HFFc6 (cell line): ENCODE measurements around the gene EBP. TPM values are rescaled to one million over a fixed set of nuclear protein-coding genes. Genes with fewer than 3 reads are reported as not detected.

Source experiments
- DNase-seq: peaks from one replicate; pipeline ENCODE4 v3.0.0-alpha.2; 2018
- H3K27ac Mint-ChIP-seq: 2 replicates; pipeline ENCODE4 v1.8.0; 2020; ENCODE audit warnings: mild to moderate bottlenecking, mixed read lengths
- H3K27me3 Mint-ChIP-seq: 2 replicates; pipeline ENCODE4 v1.8.0; 2021; ENCODE audit warnings: mild to moderate bottlenecking, moderate library complexity, mixed read lengths; ENCODE audit not compliant: insufficient read depth
- H3K36me3 Mint-ChIP-seq: 2 replicates; pipeline ENCODE4 v1.8.0; 2021; ENCODE audit warnings: low read depth, mixed read lengths
- H3K4me1 Mint-ChIP-seq: 2 replicates; pipeline ENCODE4 v1.8.0; 2020; ENCODE audit warnings: low read depth, mixed read lengths
- H3K4me3 Mint-ChIP-seq: 2 replicates; pipeline ENCODE4 v1.8.0; 2020; ENCODE audit warnings: mild to moderate bottlenecking, moderate library complexity, mixed read lengths
- H3K9me3 Mint-ChIP-seq: 2 replicates; pipeline ENCODE4 v1.8.0; 2020; ENCODE audit warnings: mild to moderate bottlenecking, mixed read lengths
- total RNA-seq, 6 experiments: library from RNA; stranded (reverse); fragmentation: NEBNext Ultra II Directional; extraction: Animal tissue kit (Norgen Biotek cat#: 25700); gene quantifications; 2 replicates in 1 of 6; 3 replicates in 5 of 6; pipeline ENCODE4 v1.2.3, GENCODE V29; 2021
- TF ChIP-seq, protein P1 (sequence below): fragments of 200-600 bp; sonication (generic); IDR thresholded peaks from 2 replicates; pipeline ENCODE4 v1.5.0; 2021; ENCODE audit warnings: antibody characterized with exemption, mild to moderate bottlenecking

The EBP gene
- total RNA-seq, 6 experiments from 2014 or later: 26.0 to 42.2 (median 39.1) TPM

DNA sequence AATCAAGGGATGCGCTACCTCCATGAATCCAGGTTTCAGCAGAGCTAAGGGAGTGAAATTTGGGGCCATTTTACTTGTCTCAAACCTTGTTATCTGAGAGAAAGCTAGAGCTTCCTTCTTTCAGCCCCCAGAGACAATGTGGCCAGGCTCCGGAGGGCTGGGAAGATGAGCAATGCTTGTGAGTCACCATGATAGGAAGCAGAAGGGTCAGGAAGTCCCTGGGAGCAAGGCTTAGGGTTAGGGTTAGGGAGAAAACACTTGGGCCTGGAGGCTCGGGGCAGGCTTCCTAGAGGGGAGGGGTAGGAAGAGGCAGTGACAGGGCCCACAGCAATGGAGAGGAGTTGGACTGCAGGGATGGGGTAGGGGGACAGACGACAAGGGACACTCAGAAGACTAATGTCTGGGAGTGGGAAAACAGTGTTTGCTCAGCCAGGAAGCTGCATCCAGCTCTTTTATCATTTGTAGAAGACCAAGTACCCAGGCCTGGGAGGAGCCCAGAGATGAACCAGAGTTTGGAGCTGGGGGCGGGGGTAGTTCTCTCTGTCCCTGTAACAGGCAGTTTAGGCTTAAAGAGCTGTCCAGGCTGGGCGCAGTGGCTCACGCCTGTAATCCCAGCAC lies 29.2 kb upstream of the EBP start:
- H3K9me3 Mint-ChIP-seq: no peaks in the 10 kb centered on the region
- H3K27me3 Mint-ChIP-seq: peaks cover 3% of the 10 kb centered on the region
- DNase-seq: peak; percentile 15
- peaks cover 42% of the 10 kb centered on the region for H3K4me1 Mint-ChIP-seq
- peak overlapping the region; percentile 90 for H3K27ac Mint-ChIP-seq
- TF ChIP-seq, protein P1, sequence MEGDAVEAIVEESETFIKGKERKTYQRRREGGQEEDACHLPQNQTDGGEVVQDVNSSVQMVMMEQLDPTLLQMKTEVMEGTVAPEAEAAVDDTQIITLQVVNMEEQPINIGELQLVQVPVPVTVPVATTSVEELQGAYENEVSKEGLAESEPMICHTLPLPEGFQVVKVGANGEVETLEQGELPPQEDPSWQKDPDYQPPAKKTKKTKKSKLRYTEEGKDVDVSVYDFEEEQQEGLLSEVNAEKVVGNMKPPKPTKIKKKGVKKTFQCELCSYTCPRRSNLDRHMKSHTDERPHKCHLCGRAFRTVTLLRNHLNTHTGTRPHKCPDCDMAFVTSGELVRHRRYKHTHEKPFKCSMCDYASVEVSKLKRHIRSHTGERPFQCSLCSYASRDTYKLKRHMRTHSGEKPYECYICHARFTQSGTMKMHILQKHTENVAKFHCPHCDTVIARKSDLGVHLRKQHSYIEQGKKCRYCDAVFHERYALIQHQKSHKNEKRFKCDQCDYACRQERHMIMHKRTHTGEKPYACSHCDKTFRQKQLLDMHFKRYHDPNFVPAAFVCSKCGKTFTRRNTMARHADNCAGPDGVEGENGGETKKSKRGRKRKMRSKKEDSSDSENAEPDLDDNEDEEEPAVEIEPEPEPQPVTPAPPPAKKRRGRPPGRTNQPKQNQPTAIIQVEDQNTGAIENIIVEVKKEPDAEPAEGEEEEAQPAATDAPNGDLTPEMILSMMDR: no peak
- H3K36me3 Mint-ChIP-seq: no peaks in the 10 kb centered on the region
- H3K4me3 Mint-ChIP-seq: no peak overlapping the region

DNA sequence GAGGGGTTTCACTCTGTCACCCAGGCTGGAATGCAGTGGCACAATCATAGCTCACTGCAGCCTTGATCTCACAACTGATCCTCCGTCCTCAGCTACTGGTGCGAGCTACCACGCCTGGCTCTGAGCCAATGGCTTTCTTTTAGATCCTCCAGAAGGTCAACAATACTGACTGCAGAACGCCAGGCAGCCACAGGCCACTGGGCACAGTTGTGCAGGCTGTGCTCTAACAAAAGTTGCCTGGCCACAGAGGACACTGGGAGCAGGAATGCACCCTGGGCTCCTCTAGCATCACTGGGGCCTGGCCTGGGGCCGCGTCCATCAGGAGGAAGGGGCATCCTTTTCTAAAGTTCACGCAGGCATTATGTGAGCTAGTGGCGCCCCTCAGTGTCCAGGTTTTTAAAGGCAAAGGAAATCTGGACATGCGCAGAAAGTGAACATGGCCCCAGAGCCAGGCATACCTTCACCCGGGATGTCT lies 27.7 kb upstream of the EBP start:
- H3K4me1 Mint-ChIP-seq: peaks cover 51% of the 10 kb centered on the region
- DNase-seq: peak; percentile 35
- H3K27ac Mint-ChIP-seq: no peak overlapping the region
- TF ChIP-seq, protein P1: peak; percentile 62
- H3K36me3 Mint-ChIP-seq: no peaks in the 10 kb centered on the region
- peaks cover 3% of the 10 kb centered on the region for H3K27me3 Mint-ChIP-seq
- no peak overlapping the region for H3K4me3 Mint-ChIP-seq
- H3K9me3 Mint-ChIP-seq: no peaks in the 10 kb centered on the region

DNA sequence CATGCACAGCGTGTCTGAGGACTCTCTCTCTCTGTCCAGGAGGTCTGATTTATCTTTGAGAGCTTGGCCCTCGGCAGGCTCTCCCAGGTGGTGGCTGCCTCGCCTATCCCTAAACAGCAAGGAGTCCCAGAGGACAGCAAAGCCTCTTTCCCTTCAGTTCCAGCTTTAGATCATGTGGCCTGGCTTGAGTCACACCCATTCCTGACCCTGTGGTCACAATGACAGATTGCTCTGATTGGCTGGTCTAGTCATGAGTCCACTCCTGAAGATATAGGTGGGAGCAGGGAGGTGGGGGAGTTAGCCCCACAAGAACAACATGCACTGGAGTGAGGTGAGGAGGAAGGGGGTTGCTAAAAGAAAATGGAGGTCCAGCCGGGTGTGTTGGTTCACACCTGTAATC lies 24.9 kb upstream of the EBP start:
- TF ChIP-seq, protein P1: no peak
- peak; percentile 18 for DNase-seq
- H3K4me1 Mint-ChIP-seq: peaks cover 42% of the 10 kb centered on the region

DNA sequence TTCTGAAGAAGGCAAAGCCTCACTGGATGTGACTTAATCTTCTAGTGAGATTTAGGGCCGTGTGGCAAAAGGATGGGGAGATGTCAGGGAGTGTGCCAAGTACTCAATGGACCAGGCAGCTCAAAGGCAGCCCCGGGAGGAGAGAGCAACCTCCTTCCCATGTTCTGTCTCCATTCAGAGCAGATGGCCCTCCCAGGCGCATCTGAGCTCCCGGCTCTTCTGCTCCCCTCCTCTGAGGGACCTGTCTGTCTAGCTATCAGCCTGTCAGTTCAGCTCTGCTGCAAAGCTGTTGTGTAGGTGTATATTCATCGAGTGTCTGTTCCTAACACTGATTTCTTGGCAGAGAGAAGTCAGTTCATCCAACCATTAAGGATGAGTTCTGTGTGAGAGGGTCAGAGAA lies 23.7 kb upstream of the EBP start:
- H3K27me3 Mint-ChIP-seq: peaks cover 1% of the 10 kb centered on the region; the same call in 1 of the 2 replicates
- no peaks in the 10 kb centered on the region for H3K9me3 Mint-ChIP-seq
- TF ChIP-seq, protein P1: no peak
- DNase-seq: no peak
- peaks cover 30% of the 10 kb centered on the region for H3K4me1 Mint-ChIP-seq
- H3K27ac Mint-ChIP-seq: peak overlapping the region; percentile 84
- no peak overlapping the region; the same call in 1 of the 2 replicates for H3K4me3 Mint-ChIP-seq
- H3K36me3 Mint-ChIP-seq: no peaks in the 10 kb centered on the region

More for the DNA sequence above, 24.9 kb upstream of the EBP start:
- no peak overlapping the region; the same call in 1 of the 2 replicates for H3K4me3 Mint-ChIP-seq
- peak overlapping the region; percentile 8; the same call in 1 of the 2 replicates for H3K27ac Mint-ChIP-seq
- H3K9me3 Mint-ChIP-seq: no peaks in the 10 kb centered on the region
- no peaks in the 10 kb centered on the region for H3K36me3 Mint-ChIP-seq
- H3K27me3 Mint-ChIP-seq: peaks cover 3% of the 10 kb centered on the region

DNA sequence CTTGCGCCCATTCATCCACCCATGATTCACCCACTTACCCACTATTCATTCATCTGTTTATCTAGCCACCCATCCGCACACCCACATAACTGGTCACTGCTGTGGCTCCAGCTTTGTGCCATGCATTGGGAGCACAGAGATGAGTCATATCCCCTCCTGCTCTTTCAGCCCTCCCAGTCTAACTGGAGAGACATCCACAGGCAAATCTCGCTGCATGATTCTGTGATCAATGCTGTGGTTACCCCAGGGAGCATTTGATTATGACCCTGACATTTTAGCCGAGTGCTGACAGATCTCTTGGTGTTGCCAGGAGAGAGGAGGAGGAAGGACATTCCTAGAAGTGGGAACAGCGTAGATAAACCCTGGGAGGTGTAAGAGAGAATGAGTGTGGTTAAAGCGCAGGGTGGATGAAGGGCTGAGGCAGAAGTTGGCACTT lies 23.2 kb upstream of the EBP start:
- H3K4me1 Mint-ChIP-seq: peaks cover 30% of the 10 kb centered on the region
- peak; percentile 75 for DNase-seq
- H3K9me3 Mint-ChIP-seq: no peaks in the 10 kb centered on the region
- peaks cover 1% of the 10 kb centered on the region; the same call in 1 of the 2 replicates for H3K27me3 Mint-ChIP-seq
- peak overlapping the region; percentile 84 for H3K27ac Mint-ChIP-seq
- H3K4me3 Mint-ChIP-seq: peak overlapping the region; percentile 67
- no peaks in the 10 kb centered on the region for H3K36me3 Mint-ChIP-seq
- TF ChIP-seq, protein P1: no peak
